Retinal pigment epithelial cell (primary cell): ENCODE data around the gene PRTG.
"Not testable (repeated sequence)": the region's sequence is repeated elsewhere in the genome, so short reads cannot be mapped to it uniquely, and the experiment has no call there.

Source experiments
- DNase-seq: peaks from one replicate; pipeline ENCODE4 v3.0.0-alpha.2; 2010; ENCODE audit warnings: low read depth
- H3K4me3 ChIP-seq: 2 replicates; pipeline ENCODE4 v1.5.1; 2011; ENCODE audit warnings: mild to moderate bottlenecking, low read length, control low read depth, moderate library complexity
- CTCF ChIP-seq: conservative IDR thresholded peaks from 2 replicates; pipeline ENCODE4 v1.5.1; 2011; ENCODE audit warnings: low read depth, low read length, control low read depth, inconsistent platforms

The PRTG gene

GRCh38 chr15:55766676-55767075 lies 23.7 kb upstream of the PRTG start:
- DNase-seq, result no peak
- H3K4me3 ChIP-seq, result no peak overlapping the region
- no peak for TF ChIP-seq CTCF

DNA sequence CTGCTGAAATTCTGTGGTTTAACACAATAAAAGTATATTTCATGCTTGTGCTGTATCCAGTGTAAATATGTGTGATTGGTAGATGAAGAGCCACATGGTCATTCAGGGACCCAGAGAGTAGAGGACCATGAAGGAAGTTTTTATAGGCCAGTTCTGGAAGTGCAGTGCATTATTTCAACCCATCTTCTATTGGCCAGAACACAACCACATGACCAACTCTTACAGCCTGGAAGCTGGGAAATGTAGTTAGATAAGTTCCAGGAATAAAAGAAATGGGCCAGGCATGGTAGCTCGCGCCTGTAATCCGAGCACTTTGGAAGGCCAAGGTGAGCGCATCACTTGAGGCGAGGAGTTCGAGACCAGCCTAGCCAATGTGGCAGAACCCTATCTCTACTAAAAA lies 21.4 kb upstream of the PRTG start:
- no peak for DNase-seq
- no peak overlapping the region for H3K4me3 ChIP-seq
- no peak for TF ChIP-seq CTCF

- no peak for TF ChIP-seq CTCF
- DNase-seq, result no peak
- no peak overlapping the region for H3K4me3 ChIP-seq
These were observed 15.6 kb upstream of the PRTG start for GRCh38 chr15:55758580-55758986.

- DNase-seq, H3K4me3 ChIP-seq: not testable (repeated sequence)
These were observed 10.5 kb upstream of the PRTG start for GRCh38 chr15:55753433-55753832.

GRCh38 chr15:55750706-55751105 lies 7.8 kb upstream of the PRTG start:
- no peak for DNase-seq
- no peak overlapping the region for H3K4me3 ChIP-seq
- no peak for TF ChIP-seq CTCF

- peak overlapping the region; percentile 89 for H3K4me3 ChIP-seq
- TF ChIP-seq CTCF, result no peak
- DNase-seq, result peak; percentile 78
These were observed 1.0 kb upstream of the PRTG start for GRCh38 chr15:55743729-55744655.

- DNase-seq, result no peak
These were observed 440 bp downstream of the PRTG start for GRCh38 chr15:55742498-55742926.

More at GRCh38 chr15:55742498-55742926, 440 bp downstream of the PRTG start:
- no peak for TF ChIP-seq CTCF
- peak overlapping the region; percentile 89 for H3K4me3 ChIP-seq
